GM10266 (cell line): ENCODE measurements around the gene OR4K2.

ENCODE experiments used
- DNase-seq: peaks from one replicate; pipeline ENCODE4 v3.0.0; 2012; ENCODE audit errors: extremely low spot score
- CTCF ChIP-seq: IDR thresholded peaks from 2 replicates; pipeline ENCODE4 v1.5.1; 2012; ENCODE audit warnings: mild to moderate bottlenecking, low read depth; ENCODE audit not compliant: control insufficient read depth, insufficient read depth; ENCODE audit errors: missing control alignments

Gene OR4K2

GRCh38 chr14:19917955-19918518 is 43.1 kb downstream of the OR4K2 start:
- no peak for TF ChIP-seq CTCF
- DNase-seq: no peak

- TF ChIP-seq CTCF: no peak
- DNase-seq: no peak
These were observed 43.8 kb downstream of the OR4K2 start for GRCh38 chr14:19918553-19919264.

GRCh38 chr14:19920021-19920657 is 45.2 kb downstream of the OR4K2 start, which contains the start of gene OR4K5:
TSS of gene OR4K5 (plus strand) at chr14:19920607. CDS start at chr14:19920607, 0 bp downstream.
- DNase-seq: no peak
- no peak for TF ChIP-seq CTCF

GRCh38 chr14:19930617-19931016 is 55.7 kb downstream of the OR4K2 start, which contains the start of gene OR4K1:
TSS of gene OR4K1 (plus strand) at chr14:19930917. CDS start at chr14:19935667, 4,750 bp downstream.
- DNase-seq: no peak
- TF ChIP-seq CTCF: no peak
